ENCODE data around the gene FHIP1B. TPM values are rescaled to one million over a fixed set of nuclear protein-coding genes. Genes with fewer than 3 reads are reported as not detected.
"Not testable (repeated sequence)": the region's sequence is repeated elsewhere in the genome, so short reads cannot be mapped to it uniquely, and the experiment has no call there.

Gene FHIP1B
- total RNA-seq, 4 donors from 2014 or later: 23.8 to 50.9 (median 43.9) TPM

- TF ChIP-seq CTCF (IDR thresholded peaks at IDR 0.05): peak in 1 of 3 donors; percentile 42
- DNase-seq (ENCODE audit: low spot score) (no peak), ATAC-seq (ENCODE audit: low FRiP score) (no peak)
Observed at GRCh38 chr11:6251120-6251733, 16.8 kb upstream of the FHIP1B start.

GRCh38 chr11:6249770-6250555, 15.5 kb upstream of the FHIP1B start:
- TF ChIP-seq CTCF (IDR thresholded peaks at IDR 0.05): no peak
- ATAC-seq (ENCODE audit: low FRiP score): peak; percentile 93
- DNase-seq (ENCODE audit: low spot score): peak; percentile 58

GRCh38 chr11:6248897-6249296, 14.5 kb upstream of the FHIP1B start:
- not testable (repeated sequence) for ATAC-seq (ENCODE audit: low FRiP score); DNase-seq (ENCODE audit: low spot score)

- DNase-seq (ENCODE audit: low spot score) (no peak), ATAC-seq (ENCODE audit: low FRiP score) (peak; percentile 47)
- no peak for TF ChIP-seq CTCF (IDR thresholded peaks at IDR 0.05)
Observed at GRCh38 chr11:6248248-6248647, 13.8 kb upstream of the FHIP1B start.

- no peak for ATAC-seq (ENCODE audit: low FRiP score)
- no peak for TF ChIP-seq CTCF (IDR thresholded peaks at IDR 0.05)
Observed at GRCh38 chr11:6245536-6245935, 11.1 kb upstream of the FHIP1B start.

GRCh38 chr11:6241316-6241715, 6.9 kb upstream of the FHIP1B start:
- TF ChIP-seq CTCF (IDR thresholded peaks at IDR 0.05): no peak

More at GRCh38 chr11:6245536-6245935, 11.1 kb upstream of the FHIP1B start:
- no peak for DNase-seq (ENCODE audit: low spot score)

GRCh38 chr11:6240781-6241180, 6.3 kb upstream of the FHIP1B start:
- no peak for ATAC-seq (ENCODE audit: low FRiP score)
- TF ChIP-seq CTCF (IDR thresholded peaks at IDR 0.05): no peak
- no peak for DNase-seq (ENCODE audit: low spot score)

More at GRCh38 chr11:6241316-6241715, 6.9 kb upstream of the FHIP1B start:
- DNase-seq (ENCODE audit: low spot score): no peak
- ATAC-seq (ENCODE audit: low FRiP score): no peak

Data from omental fat pad (tissue), 4 donors.